ENCODE measurements around the gene IP6K3. TPM values are rescaled to one million over a fixed set of nuclear protein-coding genes. Genes with fewer than 3 reads are reported as not detected.

Gene IP6K3
- total RNA-seq, 1 experiment from 2014 or later = not detected

DNA sequence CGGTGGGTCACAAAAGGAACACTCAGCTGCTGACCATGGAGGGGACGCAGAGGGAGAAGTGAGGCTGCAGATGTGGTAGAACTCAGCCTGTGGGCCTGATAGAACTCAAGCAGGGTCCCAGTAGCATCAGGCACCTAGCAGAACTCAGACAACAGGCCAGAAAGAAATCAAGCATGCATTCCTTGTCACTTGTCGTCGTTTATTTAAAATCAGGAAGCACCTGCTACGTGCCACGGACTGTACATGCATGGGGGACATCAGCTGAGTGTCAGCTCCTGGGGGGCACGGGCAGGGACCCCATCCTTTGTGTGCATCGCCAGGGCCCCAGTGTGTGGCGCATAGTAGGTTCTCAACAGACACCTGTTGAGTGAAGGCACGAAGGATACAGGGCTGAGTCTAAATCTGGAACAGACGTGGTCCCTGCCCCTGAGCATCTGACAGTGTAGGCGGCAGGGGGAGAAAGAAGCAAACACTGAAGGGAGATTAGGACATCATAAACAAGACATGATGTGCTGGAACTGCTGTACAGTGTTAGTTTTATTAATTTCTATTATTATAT, 67.7 kb downstream of the IP6K3 start:
- H3K4me1 ChIP-seq (ENCODE audit: control insufficient read depth, insufficient read depth, low read length) = no peaks in the 10 kb centered on the region
- in situ Hi-C loops (cut with HindIII; ENCODE audit: low pct_unique_long_range_greater_than_20kb, low sequenced_read_pairs) = no loop called here
- ChIA-PET POLR2A (no interaction called here), CTCF (no interaction called here)
- no peak overlapping the region for H3K27ac ChIP-seq (ENCODE audit: low read length)
- no peaks in the 10 kb centered on the region for H3K9me3 ChIP-seq (ENCODE audit: control insufficient read depth, insufficient read depth, low read depth, low read length)
- no TSS peak for BruUV-seq (replicated peaks)
- H3K36me3 ChIP-seq (ENCODE audit: control insufficient read depth, insufficient read depth, low read length) = no peaks in the 10 kb centered on the region
- no peak for DNase-seq (ENCODE audit: low read depth, low spot score)
- no peak for ATAC-seq
- TF ChIP-seq SIN3A (IDR thresholded peaks at IDR 0.05; ENCODE audit: borderline replicate concordance, insufficient read depth, low read depth, low read length) (no peak), TCF7L2 (IDR thresholded peaks at IDR 0.05; ENCODE audit: low read depth, low read length) (no peak), POLR2AphosphoS5 (IDR thresholded peaks at IDR 0.05; ENCODE audit: low read depth, low read length) (no peak)
- TF ChIP-seq, protein P1, sequence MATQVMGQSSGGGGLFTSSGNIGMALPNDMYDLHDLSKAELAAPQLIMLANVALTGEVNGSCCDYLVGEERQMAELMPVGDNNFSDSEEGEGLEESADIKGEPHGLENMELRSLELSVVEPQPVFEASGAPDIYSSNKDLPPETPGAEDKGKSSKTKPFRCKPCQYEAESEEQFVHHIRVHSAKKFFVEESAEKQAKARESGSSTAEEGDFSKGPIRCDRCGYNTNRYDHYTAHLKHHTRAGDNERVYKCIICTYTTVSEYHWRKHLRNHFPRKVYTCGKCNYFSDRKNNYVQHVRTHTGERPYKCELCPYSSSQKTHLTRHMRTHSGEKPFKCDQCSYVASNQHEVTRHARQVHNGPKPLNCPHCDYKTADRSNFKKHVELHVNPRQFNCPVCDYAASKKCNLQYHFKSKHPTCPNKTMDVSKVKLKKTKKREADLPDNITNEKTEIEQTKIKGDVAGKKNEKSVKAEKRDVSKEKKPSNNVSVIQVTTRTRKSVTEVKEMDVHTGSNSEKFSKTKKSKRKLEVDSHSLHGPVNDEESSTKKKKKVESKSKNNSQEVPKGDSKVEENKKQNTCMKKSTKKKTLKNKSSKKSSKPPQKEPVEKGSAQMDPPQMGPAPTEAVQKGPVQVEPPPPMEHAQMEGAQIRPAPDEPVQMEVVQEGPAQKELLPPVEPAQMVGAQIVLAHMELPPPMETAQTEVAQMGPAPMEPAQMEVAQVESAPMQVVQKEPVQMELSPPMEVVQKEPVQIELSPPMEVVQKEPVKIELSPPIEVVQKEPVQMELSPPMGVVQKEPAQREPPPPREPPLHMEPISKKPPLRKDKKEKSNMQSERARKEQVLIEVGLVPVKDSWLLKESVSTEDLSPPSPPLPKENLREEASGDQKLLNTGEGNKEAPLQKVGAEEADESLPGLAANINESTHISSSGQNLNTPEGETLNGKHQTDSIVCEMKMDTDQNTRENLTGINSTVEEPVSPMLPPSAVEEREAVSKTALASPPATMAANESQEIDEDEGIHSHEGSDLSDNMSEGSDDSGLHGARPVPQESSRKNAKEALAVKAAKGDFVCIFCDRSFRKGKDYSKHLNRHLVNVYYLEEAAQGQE (IDR thresholded peaks at IDR 0.05; ENCODE audit: insufficient read depth in 1 of 2, low read depth in 2 of 2, low read length in 1 of 2) = no peak
- TF ChIP-seq, protein P2, sequence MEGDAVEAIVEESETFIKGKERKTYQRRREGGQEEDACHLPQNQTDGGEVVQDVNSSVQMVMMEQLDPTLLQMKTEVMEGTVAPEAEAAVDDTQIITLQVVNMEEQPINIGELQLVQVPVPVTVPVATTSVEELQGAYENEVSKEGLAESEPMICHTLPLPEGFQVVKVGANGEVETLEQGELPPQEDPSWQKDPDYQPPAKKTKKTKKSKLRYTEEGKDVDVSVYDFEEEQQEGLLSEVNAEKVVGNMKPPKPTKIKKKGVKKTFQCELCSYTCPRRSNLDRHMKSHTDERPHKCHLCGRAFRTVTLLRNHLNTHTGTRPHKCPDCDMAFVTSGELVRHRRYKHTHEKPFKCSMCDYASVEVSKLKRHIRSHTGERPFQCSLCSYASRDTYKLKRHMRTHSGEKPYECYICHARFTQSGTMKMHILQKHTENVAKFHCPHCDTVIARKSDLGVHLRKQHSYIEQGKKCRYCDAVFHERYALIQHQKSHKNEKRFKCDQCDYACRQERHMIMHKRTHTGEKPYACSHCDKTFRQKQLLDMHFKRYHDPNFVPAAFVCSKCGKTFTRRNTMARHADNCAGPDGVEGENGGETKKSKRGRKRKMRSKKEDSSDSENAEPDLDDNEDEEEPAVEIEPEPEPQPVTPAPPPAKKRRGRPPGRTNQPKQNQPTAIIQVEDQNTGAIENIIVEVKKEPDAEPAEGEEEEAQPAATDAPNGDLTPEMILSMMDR (IDR thresholded peaks at IDR 0.05) = no peak
- no peaks in the 10 kb centered on the region for H3K27me3 ChIP-seq (ENCODE audit: control insufficient read depth, insufficient read depth, low read length)
- intact Hi-C loops (cut with micrococcal nuclease; ENCODE audit: unreplicated experiment) = no loop called here
- H3K4me3 ChIP-seq (ENCODE audit: low read depth in 2 of 2, low read length in 2 of 2) = no peak overlapping the region

DNA sequence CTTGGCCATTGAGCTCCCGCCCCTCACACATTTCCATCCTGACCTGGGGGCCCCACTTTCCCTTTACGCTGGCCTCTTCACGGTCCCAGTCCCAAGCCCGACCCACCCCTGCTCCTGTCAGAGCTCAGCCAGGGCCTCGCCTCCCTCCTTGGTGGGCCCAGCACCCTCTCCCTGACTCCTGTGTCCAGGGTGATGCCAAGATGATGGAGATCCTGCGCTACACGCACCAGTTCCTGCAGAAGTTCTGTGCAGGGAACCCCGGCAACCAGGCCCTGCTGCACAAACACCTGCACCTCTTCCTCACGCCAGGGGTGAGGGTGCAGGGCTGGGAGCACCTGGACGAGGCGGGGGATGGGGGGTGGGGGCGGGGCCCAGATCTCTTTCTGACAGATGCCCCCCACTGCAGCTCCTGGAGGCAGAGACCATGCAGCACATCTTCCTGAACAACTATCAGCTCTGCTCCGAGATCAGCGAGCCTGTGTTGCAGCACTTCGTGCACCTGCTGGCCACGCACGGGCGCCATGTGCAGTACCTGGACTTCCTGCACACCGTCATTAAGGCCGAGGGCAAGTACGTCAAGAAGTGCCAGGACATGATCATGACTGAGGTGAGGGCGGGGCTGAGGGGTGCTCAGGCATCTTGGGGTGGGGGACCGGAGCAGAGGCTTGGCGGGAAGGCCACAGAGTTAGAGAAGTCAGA, 68.3 kb downstream of the IP6K3 start:
- TF ChIP-seq, protein P2 (IDR thresholded peaks at IDR 0.05) = no peak
- no peak for TF ChIP-seq POLR2AphosphoS5 (IDR thresholded peaks at IDR 0.05; ENCODE audit: low read depth, low read length)
- TF ChIP-seq, protein P1 (IDR thresholded peaks at IDR 0.05; ENCODE audit: insufficient read depth in 1 of 2, low read depth in 2 of 2, low read length in 1 of 2) = no peak
- DNase-seq (ENCODE audit: low read depth, low spot score) (no peak), ATAC-seq (no peak)
- CTCF ChIA-PET = no interaction called here
- in situ Hi-C loops (cut with HindIII; ENCODE audit: low pct_unique_long_range_greater_than_20kb, low sequenced_read_pairs) (no loop called here), intact Hi-C loops (cut with micrococcal nuclease; ENCODE audit: unreplicated experiment) (no loop called here)
- Histone ChIP-seq H3K4me1 (ENCODE audit: control insufficient read depth, insufficient read depth, low read length) (peaks cover 1% of the 10 kb centered on the region), H3K27me3 (ENCODE audit: control insufficient read depth, insufficient read depth, low read length) (no peaks in the 10 kb centered on the region), H3K4me3 (ENCODE audit: low read depth in 2 of 2, low read length in 2 of 2) (no peak overlapping the region), H3K9me3 (ENCODE audit: control insufficient read depth, insufficient read depth, low read depth, low read length) (no peaks in the 10 kb centered on the region), H3K27ac (ENCODE audit: low read length) (no peak overlapping the region), H3K36me3 (ENCODE audit: control insufficient read depth, insufficient read depth, low read length) (no peaks in the 10 kb centered on the region)
- no TSS peak for BruUV-seq (replicated peaks)
- POLR2A ChIA-PET = no interaction called here

Measured in Panc1 (cell line).